ENCODE data around the gene ZMIZ2. TPM values are rescaled to one million over a fixed set of nuclear protein-coding genes. Genes with fewer than 3 reads are reported as not detected.

ZMIZ2 gene
- total and polyA plus RNA-seq, 2 donors (not counting 1 experiment from before 2014, with no cell fraction given) = 254 to 442 TPM

DNA sequence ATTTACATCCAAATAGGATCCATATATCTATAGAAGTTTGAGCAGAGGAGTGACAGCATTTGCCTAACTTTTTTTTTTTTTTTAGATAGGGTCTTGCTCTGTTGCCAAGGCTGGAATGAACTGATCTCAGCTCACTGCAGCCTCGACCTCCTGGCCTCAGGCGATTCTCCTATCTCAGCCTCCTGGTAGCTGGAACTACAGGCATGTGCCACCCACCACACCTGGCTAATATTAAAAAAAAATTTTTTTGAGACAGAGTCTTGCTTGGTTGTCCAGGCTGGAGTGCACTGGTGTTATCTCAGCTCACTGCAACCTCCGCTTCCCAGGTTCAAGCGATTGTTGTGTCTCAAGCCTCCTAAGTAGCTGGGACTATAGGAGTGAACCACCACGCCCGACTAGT lies 62.9 kb downstream of the ZMIZ2 start:
- CTCF ChIA-PET = no interaction called here

GRCh38 chr7:44814919-44815318 lies 66.3 kb downstream of the ZMIZ2 start:
- no peaks in the 10 kb centered on the region for H3K4me1 ChIP-seq (ENCODE audit: control insufficient read depth in 2 of 2, insufficient read depth in 2 of 2, low read length in 2 of 2)
- intact Hi-C loops (cut with micrococcal nuclease) = no loop called here
- no peak overlapping the region for H3K27ac Mint-ChIP-seq
- H3K9ac ChIP-seq (ENCODE audit: low read length) = no peak overlapping the region
- no peak overlapping the region for H3K4me3 ChIP-seq (ENCODE audit: control extremely low read depth in 1 of 5, extremely low read depth in 1 of 5, insufficient read depth in 1 of 5, low read depth in 2 of 5, low read length in 4 of 5)
- no peak overlapping the region for H3K4me3 Mint-ChIP-seq
- H3K27ac ChIP-seq (ENCODE audit: low read length in 2 of 2) = no peak overlapping the region
- DNase-seq (no peak), ATAC-seq (ENCODE audit: low read depth) (no peak)
- CTCF ChIA-PET = no interaction called here
- H3K9me3 ChIP-seq (ENCODE audit: control extremely low read depth in 1 of 3, control insufficient read depth in 2 of 3, insufficient read depth in 1 of 3, low read length in 2 of 3) = no peaks in the 10 kb centered on the region
- no peaks in the 10 kb centered on the region for H3K27me3 Mint-ChIP-seq
- 100% methylated on average over 2 of the region's 2 CpGs for WGBS (ENCODE audit: insufficient coverage)
- no peak for TF ChIP-seq EZH2 (IDR thresholded peaks at IDR 0.05; ENCODE audit: borderline replicate concordance, insufficient read depth, low read depth, low read length, poor library complexity, severe bottlenecking)
- TF ChIP-seq, protein P1, sequence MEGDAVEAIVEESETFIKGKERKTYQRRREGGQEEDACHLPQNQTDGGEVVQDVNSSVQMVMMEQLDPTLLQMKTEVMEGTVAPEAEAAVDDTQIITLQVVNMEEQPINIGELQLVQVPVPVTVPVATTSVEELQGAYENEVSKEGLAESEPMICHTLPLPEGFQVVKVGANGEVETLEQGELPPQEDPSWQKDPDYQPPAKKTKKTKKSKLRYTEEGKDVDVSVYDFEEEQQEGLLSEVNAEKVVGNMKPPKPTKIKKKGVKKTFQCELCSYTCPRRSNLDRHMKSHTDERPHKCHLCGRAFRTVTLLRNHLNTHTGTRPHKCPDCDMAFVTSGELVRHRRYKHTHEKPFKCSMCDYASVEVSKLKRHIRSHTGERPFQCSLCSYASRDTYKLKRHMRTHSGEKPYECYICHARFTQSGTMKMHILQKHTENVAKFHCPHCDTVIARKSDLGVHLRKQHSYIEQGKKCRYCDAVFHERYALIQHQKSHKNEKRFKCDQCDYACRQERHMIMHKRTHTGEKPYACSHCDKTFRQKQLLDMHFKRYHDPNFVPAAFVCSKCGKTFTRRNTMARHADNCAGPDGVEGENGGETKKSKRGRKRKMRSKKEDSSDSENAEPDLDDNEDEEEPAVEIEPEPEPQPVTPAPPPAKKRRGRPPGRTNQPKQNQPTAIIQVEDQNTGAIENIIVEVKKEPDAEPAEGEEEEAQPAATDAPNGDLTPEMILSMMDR (IDR thresholded peaks at IDR 0.05) = no peak
- no peaks in the 10 kb centered on the region for H3K79me2 ChIP-seq (ENCODE audit: control insufficient read depth, insufficient read depth, low read length)
- no peaks in the 10 kb centered on the region for H3K27me3 ChIP-seq (replicated peaks in 1 of 4; ENCODE audit: control extremely low read depth in 1 of 4, control insufficient read depth in 3 of 4, insufficient read depth in 4 of 4, low read length in 3 of 4)
- no peaks in the 10 kb centered on the region for H3K36me3 ChIP-seq (replicated peaks in 1 of 2; ENCODE audit: control extremely low read depth in 1 of 2, control insufficient read depth in 1 of 2, extremely low read depth in 1 of 2, insufficient read depth in 2 of 2, low read length in 1 of 2)
- H4K20me1 ChIP-seq (ENCODE audit: control insufficient read depth, insufficient read depth, low read length, poor library complexity, severe bottlenecking) = no peaks in the 10 kb centered on the region
- no peaks in the 10 kb centered on the region for H3K4me1 Mint-ChIP-seq
- no peak overlapping the region for H2AFZ ChIP-seq (ENCODE audit: insufficient read depth, low read depth, low read length, poor library complexity, severe bottlenecking)
- H3K9me3 Mint-ChIP-seq (ENCODE audit: insufficient read depth) = no peaks in the 10 kb centered on the region
- POLR2A ChIA-PET = no interaction called here
- H3K4me2 ChIP-seq (replicated peaks; ENCODE audit: low read depth, low read length, poor library complexity, severe bottlenecking) = no peak overlapping the region

More for the DNA sequence above, 62.9 kb downstream of the ZMIZ2 start:
- Histone ChIP-seq H3K36me3 (replicated peaks in 1 of 2; ENCODE audit: control extremely low read depth in 1 of 2, control insufficient read depth in 1 of 2, extremely low read depth in 1 of 2, insufficient read depth in 2 of 2, low read length in 1 of 2) (no peaks in the 10 kb centered on the region), H2AFZ (ENCODE audit: insufficient read depth, low read depth, low read length, poor library complexity, severe bottlenecking) (no peak overlapping the region), H3K27ac (ENCODE audit: low read length in 2 of 2) (no peak overlapping the region), H3K27me3 (replicated peaks in 1 of 4; ENCODE audit: control extremely low read depth in 1 of 4, control insufficient read depth in 3 of 4, insufficient read depth in 4 of 4, low read length in 3 of 4) (no peaks in the 10 kb centered on the region), H3K9me3 (ENCODE audit: control extremely low read depth in 1 of 3, control insufficient read depth in 2 of 3, insufficient read depth in 1 of 3, low read length in 2 of 3) (no peaks in the 10 kb centered on the region), H3K79me2 (ENCODE audit: control insufficient read depth, insufficient read depth, low read length) (no peaks in the 10 kb centered on the region), H4K20me1 (ENCODE audit: control insufficient read depth, insufficient read depth, low read length, poor library complexity, severe bottlenecking) (no peaks in the 10 kb centered on the region), H3K9ac (ENCODE audit: low read length) (no peak overlapping the region), H3K4me1 (ENCODE audit: control insufficient read depth in 2 of 2, insufficient read depth in 2 of 2, low read length in 2 of 2) (no peaks in the 10 kb centered on the region), H3K4me2 (replicated peaks; ENCODE audit: low read depth, low read length, poor library complexity, severe bottlenecking) (no peak overlapping the region), H3K4me3 (ENCODE audit: control extremely low read depth in 1 of 5, extremely low read depth in 1 of 5, insufficient read depth in 1 of 5, low read depth in 2 of 5, low read length in 4 of 5) (no peak overlapping the region)
- Mint-ChIP-seq H3K27ac (no peak overlapping the region), H3K27me3 (no peaks in the 10 kb centered on the region), H3K4me1 (no peaks in the 10 kb centered on the region), H3K9me3 (ENCODE audit: insufficient read depth) (no peaks in the 10 kb centered on the region), H3K4me3 (no peak overlapping the region)
- intact Hi-C loops (cut with micrococcal nuclease) = no loop called here
- no peak for DNase-seq
- TF ChIP-seq, protein P1 (IDR thresholded peaks at IDR 0.05) = no peak
- no peak for TF ChIP-seq EZH2 (IDR thresholded peaks at IDR 0.05; ENCODE audit: borderline replicate concordance, insufficient read depth, low read depth, low read length, poor library complexity, severe bottlenecking)
- POLR2A ChIA-PET = interaction anchor here (0.7 kb wide), 1 partner anchor 229 kb away, joined by 3 read pairs; the partner anchor contains the start of gene TMED4
- 97% methylated on average over 4 of the region's 6 CpGs for WGBS (ENCODE audit: insufficient coverage)
- no peak for ATAC-seq (ENCODE audit: low read depth)
